Mucosa of descending colon (tissue), 3 donors: ENCODE measurements around the gene MRGPRF. TPM values are rescaled to one million over a fixed set of nuclear protein-coding genes. Genes with fewer than 3 reads are reported as not detected.

Source experiments
- ATAC-seq: fragments of 200-7000 bp; cut with Tn5 transposase; one replicate; pipeline ENCODE4 v1.9.1; 2020; ENCODE audit warnings: mild to moderate bottlenecking, moderate library complexity
- DNase-seq, 3 donors: peaks; one replicate each; pipeline ENCODE4 v3.0.0-alpha.2; 2020
- H3K36me3 ChIP-seq: fragments of 200-600 bp; one replicate; pipeline ENCODE4 v1.8.0; 2021; ENCODE audit warnings: low read depth, mild to moderate bottlenecking
- H3K4me1 ChIP-seq: fragments of 200-600 bp; one replicate; pipeline ENCODE4 v1.8.0; 2021; ENCODE audit warnings: low read depth, mild to moderate bottlenecking
- H3K4me3 ChIP-seq: fragments of 200-600 bp; one replicate; pipeline ENCODE4 v1.8.0; 2021; ENCODE audit warnings: mild to moderate bottlenecking
- H3K9me3 ChIP-seq: fragments of 200-600 bp; one replicate; pipeline ENCODE4 v1.8.0; 2021; ENCODE audit warnings: mild to moderate bottlenecking
- intact Hi-C, 2 donors: fragments of 100-400 bp; cut with DNase I in 1 of 2; cut with micrococcal nuclease in 1 of 2; formaldehyde crosslinking; loops; one replicate each; pipeline versions ENCODE4 v1.11.0 to v1.11.1; 2022; cut with DNase I, micrococcal nuclease
- total RNA-seq, 3 donors: library from RNA; stranded (reverse); fragmentation: NEBNext Ultra II Directional in 2 of 3; extraction: Animal tissue kit (Norgen Biotek cat#: 25700) in 2 of 3; gene quantifications; one replicate each; pipeline versions ENCODE4 v1.2.1 to v1.2.4, GENCODE V29; 2021 to 2023
- TF ChIP-seq, protein P1 (sequence below): fragments of 200-600 bp; IDR thresholded peaks from one replicate; pipeline ENCODE4 v1.8.0; 2022; ENCODE audit warnings: antibody characterized with exemption, mild to moderate bottlenecking
- donor health status: DM: no; HTN: no; CAD: no; lungs with moderate emphysema.
- donor health status: DM: no; HTN: no; CAD: no.
- donor health status: DM: no; HTN: yes; CAD: no.

The MRGPRF gene
- total RNA-seq, 3 donors from 2014 or later: 4.7 to 117 (median 14.2) TPM

GRCh38 chr11:68962527-68963250 lies 50.4 kb downstream of the MRGPRF start:
- Histone ChIP-seq H3K36me3 (no peaks in the 10 kb centered on the region), H3K4me1 (no peaks in the 10 kb centered on the region), H3K4me3 (no peak overlapping the region), H3K9me3 (no peaks in the 10 kb centered on the region)
- TF ChIP-seq, protein P1, sequence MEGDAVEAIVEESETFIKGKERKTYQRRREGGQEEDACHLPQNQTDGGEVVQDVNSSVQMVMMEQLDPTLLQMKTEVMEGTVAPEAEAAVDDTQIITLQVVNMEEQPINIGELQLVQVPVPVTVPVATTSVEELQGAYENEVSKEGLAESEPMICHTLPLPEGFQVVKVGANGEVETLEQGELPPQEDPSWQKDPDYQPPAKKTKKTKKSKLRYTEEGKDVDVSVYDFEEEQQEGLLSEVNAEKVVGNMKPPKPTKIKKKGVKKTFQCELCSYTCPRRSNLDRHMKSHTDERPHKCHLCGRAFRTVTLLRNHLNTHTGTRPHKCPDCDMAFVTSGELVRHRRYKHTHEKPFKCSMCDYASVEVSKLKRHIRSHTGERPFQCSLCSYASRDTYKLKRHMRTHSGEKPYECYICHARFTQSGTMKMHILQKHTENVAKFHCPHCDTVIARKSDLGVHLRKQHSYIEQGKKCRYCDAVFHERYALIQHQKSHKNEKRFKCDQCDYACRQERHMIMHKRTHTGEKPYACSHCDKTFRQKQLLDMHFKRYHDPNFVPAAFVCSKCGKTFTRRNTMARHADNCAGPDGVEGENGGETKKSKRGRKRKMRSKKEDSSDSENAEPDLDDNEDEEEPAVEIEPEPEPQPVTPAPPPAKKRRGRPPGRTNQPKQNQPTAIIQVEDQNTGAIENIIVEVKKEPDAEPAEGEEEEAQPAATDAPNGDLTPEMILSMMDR: no peak
- DNase-seq: peak in 1 of 3 donors; percentile 16
- intact Hi-C loops: no loop called here
- ATAC-seq: peak; percentile 31

DNA sequence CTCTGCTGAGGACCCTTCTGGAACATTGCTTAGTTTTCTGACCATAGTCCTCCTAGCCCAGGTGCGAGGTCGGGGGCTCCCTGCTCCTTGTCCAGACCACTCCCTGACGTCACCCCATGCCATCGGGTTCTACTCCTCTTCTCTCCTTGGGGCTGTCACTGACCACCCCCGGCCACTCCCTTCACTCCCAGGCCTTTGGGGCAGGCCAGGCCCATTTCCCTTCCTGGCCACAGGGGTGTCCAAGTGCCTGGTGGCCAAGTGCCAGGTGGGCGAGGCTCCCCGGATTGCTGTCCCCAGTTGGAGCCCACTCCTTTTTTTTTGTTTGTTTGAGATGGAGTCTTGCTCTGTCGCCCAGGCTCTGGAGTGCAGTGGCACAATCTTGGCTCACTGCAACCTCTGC lies 51.8 kb downstream of the MRGPRF start:
- DNase-seq: peak in 1 of 3 donors; percentile 4
- ATAC-seq: no peak

DNA sequence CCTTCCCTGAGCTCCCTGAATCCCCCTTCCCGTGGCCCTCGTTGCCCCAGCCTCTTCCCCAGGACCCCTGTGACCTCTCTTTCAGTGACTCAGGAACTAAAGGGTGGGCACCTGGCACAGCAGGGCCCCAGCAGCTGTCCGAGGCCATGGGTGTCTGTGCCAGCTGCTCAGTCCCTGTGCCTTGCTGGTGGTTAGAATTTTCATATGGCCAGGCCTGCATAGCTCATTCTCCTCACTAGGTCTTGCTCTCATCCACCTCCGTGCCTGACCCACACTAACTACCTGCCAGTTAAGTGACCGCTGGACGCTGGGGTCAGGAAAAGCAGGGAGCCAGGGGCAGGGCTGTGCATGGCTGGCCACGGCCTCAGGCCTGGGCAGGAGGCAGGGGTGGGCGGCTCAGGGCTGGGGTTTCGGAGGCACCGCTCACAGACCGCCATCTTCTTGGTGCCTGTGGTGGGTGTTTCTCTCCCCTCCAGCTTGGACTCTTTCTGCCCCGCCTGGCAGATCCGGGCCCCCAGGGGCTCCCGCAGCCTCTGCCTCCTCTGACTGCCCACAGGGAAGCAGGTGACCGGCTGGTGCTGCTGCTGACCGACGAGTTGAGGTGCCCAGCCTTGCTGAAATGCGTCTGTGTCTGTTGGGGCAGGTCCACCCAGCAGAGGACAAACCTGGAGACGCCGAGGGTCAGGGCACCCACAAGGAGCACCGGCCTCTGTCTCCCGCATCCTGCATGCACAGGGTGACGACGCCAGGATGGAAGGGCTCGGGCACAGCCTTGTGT lies 52.6 kb downstream of the MRGPRF start:
- TF ChIP-seq, protein P1: no peak
- peaks cover 2% of the 10 kb centered on the region for H3K4me1 ChIP-seq
- ATAC-seq: no peak
- no peaks in the 10 kb centered on the region for H3K36me3 ChIP-seq
- no peak overlapping the region for H3K4me3 ChIP-seq
- H3K9me3 ChIP-seq: no peaks in the 10 kb centered on the region
- DNase-seq: no peak
- intact Hi-C loops: no loop called here

More for the DNA sequence above, 51.8 kb downstream of the MRGPRF start:
- H3K4me1 ChIP-seq: no peaks in the 10 kb centered on the region
- no peaks in the 10 kb centered on the region for H3K9me3 ChIP-seq
- TF ChIP-seq, protein P1: no peak
- no peak overlapping the region for H3K4me3 ChIP-seq
- intact Hi-C loops: no loop called here
- no peaks in the 10 kb centered on the region for H3K36me3 ChIP-seq

DNA sequence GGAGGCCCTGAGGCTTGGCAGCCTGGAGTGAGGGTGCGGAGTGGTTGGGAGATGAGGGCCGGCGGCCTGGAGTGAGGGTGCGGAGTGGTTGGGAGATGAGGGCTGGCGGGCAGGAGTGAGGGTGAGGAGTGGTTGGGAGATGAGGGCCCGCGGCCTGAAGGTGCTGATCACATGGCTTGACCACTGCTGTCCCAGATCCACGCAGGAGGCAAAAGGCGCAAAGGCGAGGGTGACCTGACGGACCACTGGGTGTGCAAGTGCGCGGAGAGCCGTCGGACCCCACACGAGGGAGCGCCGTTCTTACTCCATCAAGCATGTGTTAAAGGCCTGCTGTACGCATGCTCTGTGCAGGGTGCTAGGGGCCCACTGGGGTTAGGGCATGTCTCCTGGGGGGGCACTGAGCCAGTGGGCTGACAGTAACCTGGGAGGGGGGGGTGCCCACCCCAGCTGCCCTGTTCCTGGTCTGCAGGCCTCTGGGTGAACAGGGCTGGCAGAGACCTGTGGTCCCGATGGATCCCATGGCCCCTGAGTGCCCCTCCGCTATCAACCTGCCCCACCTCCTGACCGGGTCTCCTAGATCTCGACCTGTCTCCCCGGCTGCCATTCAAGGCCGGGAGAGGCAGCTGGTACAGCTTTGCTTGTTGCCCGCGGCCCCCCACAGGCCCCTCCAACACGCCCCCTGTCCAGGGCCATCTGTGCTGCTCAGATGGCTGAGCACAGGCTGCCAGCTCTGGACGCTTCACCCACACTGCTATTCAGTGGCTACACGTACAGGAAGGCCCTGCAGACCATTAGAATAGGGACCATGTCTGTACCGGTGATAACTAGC lies 53.4 kb downstream of the MRGPRF start:
- DNase-seq (no peak), ATAC-seq (no peak)
- Histone ChIP-seq H3K9me3 (no peaks in the 10 kb centered on the region), H3K4me1 (peaks cover 10% of the 10 kb centered on the region), H3K4me3 (no peak overlapping the region), H3K36me3 (no peaks in the 10 kb centered on the region)
- TF ChIP-seq, protein P1: no peak
- intact Hi-C loops: no loop called here

- DNase-seq: no peak
- no peaks in the 10 kb centered on the region for H3K36me3 ChIP-seq
- intact Hi-C loops: no loop called here
- no peak overlapping the region for H3K4me3 ChIP-seq
- no peaks in the 10 kb centered on the region for H3K9me3 ChIP-seq
- no peak for ATAC-seq
- TF ChIP-seq, protein P1: no peak
- peaks cover 11% of the 10 kb centered on the region for H3K4me1 ChIP-seq
These were observed 54.8 kb downstream of the MRGPRF start for GRCh38 chr11:68958211-68958610.
